ENCODE results near the gene FDCSP.
"Not testable (repeated sequence)": the region's sequence is repeated elsewhere in the genome, so short reads cannot be mapped to it uniquely, and the experiment has no call there.

Gene FDCSP

GRCh38 chr4:70225824-70226223, at the start of gene FDCSP:
TSS of gene FDCSP (plus strand) at chr4:70226124. CDS start at chr4:70231195, 5,071 bp downstream.
- no peak for DNase-seq

DNA sequence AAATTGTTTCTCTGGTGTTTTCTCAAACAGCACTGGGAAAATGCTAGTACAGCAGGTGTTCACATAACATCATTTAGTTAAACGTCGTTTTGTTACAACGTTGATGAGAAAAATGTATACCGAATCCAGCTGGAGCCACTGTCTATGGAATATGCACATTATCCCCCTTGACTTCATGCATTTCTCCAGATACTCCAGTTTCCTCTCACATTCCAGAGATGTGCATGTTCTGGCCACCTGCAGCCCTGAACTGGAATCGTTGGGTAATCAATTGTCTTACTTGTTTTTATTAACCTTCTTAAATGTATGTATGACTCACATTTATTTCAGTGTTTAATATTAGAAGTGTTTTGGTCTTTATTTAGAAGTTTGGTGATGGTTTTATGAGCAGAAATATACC, 48.8 kb upstream of the FDCSP start:
- no peak for DNase-seq

DNA sequence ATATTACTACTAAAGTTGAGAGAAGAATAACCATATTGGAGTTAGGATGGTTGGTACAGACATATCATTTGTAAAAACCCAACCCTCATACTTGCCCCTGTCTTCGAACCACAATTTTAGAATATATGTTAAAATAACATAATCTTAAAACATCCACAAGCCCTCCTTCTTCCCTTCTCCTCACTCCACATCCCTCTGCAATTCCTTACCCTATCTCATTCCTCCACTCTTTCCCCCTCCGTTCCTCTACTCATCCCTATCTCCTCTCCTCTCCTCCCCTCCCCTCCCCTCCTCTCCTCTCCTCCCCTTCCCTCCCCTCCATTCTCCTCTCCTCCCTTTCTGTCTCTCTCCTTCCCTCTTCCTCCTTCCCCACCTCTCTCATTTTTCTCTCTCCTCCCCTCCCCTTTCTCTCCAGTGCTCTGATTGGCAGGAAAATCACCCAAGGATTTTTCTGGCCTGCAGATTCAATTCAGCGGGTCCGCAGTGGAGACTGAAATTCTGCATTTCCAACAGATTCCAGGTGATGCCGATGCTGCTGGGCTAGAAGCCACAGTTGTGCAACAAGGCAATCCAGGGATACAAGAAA, 47.8 kb upstream of the FDCSP start:
- no peak for DNase-seq

DNA sequence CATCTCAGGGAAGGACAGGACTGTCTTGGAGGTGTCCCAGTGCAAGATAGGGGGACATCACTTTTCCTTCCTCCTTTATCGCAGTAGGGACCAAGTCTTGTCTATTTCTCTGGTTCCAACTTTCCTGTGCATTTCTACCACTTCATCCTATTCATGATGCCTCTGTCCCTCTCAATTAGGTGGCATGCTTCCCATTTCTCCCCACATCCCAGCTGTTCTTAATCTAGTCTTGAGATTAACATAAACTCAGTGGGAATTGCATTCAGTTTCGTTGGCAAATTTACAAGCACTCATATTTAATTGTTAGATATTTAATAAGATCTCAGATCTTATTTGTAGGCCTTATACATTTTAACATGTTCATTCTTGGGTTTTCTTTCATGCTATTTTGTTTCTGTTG, 46.1 kb upstream of the FDCSP start:
- no peak for DNase-seq

- DNase-seq = no peak
These were observed 44.1 kb upstream of the FDCSP start for GRCh38 chr4:70181864-70182263.

DNA sequence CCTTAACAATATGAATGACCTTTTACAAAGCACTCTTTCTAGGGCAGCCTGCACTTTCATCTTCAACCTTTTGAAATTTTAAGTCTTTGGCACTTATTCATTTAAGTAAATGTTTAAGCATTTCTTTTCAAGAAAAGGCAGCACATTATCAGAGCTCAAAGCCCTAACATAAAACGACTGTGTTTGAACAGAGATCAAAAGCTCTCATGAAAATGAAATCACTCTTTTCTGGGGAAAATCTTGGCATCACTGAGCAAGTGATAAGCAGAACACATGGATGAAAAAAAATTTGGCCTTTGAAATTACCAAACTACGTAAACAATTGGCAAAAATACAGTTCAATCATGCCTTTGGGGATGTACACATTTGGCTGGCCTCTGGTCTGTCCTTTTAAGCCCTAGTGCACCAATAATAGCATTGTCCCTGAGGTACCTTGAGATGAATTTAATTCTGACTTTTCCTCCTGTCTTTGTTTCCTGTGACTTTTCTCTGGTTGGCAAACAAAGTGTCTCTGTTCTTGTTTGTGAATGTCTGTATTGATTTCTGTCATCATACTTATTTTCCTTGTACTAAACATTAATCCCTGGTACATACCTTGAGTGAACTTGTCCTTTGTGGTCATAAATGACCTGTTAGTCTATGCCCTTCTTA, 43.3 kb upstream of the FDCSP start:
- DNase-seq = no peak

DNA sequence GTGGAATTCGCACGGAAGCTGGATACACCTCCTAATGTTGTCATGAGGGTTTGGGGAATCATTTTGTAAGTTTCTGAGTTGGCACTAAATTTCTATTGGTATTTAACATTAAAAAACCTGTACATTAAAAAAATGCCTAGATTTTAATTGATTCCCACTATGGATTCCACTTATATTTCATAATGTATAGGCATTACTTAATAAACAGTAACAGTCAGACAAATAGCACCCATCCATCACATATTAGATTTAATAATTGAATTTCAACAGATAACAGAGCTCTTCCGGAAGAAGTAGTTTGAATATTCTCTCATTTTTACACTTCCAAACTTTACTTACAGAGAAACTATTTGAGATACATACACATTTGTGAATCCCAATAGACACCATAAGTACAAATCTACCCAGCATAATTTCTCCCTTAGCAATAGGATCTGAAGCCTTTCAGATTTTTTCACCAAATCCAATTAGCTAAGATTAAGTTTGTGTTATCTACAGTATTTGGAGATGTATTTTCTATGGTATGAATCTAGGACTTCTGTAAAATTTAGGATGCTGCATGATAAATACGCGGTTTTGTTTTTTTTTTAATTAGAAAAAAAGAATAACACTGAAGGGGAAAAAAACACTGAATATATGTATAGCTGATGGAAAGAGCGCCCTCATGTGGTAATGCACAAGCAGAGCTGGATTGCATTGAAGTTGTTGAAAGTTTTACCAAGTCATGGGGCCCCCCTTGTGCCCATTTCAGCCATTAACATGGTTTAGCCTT, 42.6 kb upstream of the FDCSP start:
- DNase-seq = no peak

DNA sequence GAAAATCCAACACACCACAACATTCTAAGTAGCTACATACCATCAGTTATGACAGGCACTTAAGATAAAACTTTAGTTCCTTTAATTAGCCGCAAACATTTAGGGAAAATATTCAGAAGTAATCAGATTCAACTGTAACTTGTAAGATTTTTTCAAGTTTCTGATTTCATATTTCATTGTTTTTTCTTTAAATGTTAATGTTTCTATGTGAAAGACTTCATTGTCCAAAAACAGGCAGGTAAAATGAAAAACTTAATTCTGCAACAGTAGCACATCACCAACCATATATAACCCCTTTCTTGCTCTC, 42.0 kb upstream of the FDCSP start:
- DNase-seq = no peak

DNA sequence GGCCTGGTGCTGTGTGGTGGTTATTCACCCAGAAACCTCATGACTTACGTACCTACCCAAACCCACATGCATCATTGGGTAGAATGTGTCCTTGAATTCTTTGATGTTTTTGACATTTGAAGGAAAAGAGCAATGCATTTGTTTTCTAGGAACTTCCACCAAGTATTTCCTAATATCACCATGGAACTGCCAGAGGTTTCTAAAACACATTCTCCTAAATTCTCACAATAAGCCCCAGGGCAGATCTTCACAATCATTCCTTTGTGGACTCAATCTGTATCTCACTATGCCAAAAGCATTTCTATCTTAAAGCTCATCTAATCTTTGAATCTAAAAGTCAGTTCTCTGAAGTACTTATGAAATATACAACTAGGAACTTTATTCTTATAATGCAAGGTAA, 38.7 kb upstream of the FDCSP start:
- DNase-seq = no peak

DNA sequence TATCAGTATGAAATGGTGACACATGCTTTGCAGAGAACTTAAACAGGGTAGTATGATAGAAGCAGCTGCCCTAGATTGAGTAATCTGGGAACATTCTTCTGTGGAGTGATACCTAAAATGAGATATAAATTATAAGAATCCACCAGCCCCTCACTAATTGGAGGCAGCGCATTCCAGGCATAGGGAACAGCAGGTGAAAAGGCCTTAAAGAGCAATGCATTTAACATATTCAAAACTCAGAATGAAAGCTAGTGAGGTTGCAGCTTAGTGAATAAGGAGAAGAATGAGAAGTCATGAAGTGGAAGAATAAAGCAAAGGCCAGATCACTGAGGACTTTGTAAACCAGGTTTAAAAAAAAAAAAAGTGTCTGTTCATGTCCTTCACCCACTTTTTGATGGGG, 35.3 kb upstream of the FDCSP start:
- DNase-seq = no peak

DNA sequence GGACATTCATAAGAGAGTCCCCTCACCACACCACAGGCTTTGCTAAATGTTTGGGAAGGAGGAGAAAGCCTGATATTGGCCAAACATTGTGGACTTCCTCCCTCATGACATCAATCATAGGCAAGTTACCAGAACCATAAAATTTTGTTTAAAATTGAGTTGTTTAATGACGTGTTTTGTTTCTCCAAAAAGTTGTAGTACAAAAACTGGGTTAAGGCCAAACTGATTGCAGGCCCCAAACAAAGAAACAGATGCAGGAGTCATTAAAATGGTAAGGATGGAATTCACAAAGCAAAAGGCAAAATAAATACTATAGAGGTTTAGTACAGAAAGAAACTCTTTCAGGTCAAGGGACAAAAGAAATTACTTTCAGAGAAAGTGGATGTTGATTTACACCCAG, 34.3 kb upstream of the FDCSP start:
- no peak for DNase-seq

- no peak for DNase-seq
These were observed 33.0 kb upstream of the FDCSP start for GRCh38 chr4:70192895-70193294.

GRCh38 chr4:70195425-70195824, 30.5 kb upstream of the FDCSP start, which contains the start of gene ODAM:
TSS of gene ODAM (plus strand) at chr4:70195725. CDS start at chr4:70196544, 819 bp downstream.
- no peak for DNase-seq

GRCh38 chr4:70196857-70197256, 29.1 kb upstream of the FDCSP start:
- DNase-seq = no peak

DNA sequence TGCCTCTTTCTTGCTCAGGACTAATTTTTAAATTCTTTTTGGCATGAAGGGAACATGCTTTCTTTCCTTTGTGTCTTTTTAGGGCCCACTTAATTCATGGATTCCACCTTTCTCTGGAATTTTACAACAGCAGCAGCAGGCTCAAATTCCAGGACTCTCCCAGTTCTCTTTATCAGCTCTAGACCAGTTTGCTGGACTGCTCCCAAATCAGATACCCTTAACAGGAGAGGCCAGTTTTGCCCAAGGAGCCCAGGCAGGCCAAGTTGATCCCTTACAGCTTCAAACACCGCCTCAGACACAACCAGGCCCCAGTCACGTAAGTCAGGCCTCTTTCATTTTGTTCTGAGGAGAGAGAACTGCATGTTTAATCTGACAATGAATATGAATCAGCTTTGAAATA, 28.1 kb upstream of the FDCSP start:
- no peak for DNase-seq

- DNase-seq = no peak
These were observed 22.3 kb upstream of the FDCSP start for GRCh38 chr4:70203601-70204000.

DNA sequence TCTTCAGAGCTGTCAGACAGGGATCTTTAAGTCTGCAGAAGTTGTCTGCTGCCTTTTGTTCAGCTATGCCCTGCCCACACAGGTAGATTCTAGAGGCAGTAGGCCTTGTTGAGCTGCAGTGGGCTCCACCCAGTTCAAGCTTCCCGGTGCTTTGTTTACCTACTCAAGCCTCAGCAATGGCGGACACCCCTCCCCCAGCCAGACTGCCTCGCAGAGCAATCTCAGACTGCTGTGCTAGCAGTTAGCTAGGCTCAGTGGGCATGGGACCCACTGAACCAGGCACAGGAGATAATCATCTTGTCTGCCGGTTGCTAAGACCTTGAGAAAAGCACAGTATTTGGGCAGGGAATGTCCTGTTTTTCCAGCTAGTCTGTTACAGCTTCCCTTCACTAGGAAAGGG, 13.2 kb upstream of the FDCSP start:
- not testable (repeated sequence) for DNase-seq

DNA sequence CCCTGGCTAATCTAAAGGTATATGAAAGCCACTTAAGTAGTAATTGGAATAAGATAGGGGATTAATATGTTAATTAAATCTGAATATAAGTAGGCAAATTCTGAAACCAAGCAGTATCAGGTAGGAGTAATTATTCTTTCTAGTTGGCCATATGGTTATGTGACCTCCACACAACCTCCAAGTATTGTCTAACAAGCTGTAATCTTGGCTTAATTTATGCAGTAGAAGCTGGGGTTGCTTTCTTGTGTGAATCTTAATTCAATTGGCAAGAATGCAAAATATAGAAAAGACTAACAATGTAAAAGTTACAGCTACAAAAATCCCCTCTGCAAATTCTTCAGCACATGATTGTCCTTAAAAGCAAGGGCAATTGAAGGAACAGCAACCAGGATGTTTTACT, 9.8 kb upstream of the FDCSP start:
- not testable (repeated sequence) for DNase-seq

GRCh38 chr4:70216550-70216949, 9.4 kb upstream of the FDCSP start:
- not testable (repeated sequence) for DNase-seq

DNA sequence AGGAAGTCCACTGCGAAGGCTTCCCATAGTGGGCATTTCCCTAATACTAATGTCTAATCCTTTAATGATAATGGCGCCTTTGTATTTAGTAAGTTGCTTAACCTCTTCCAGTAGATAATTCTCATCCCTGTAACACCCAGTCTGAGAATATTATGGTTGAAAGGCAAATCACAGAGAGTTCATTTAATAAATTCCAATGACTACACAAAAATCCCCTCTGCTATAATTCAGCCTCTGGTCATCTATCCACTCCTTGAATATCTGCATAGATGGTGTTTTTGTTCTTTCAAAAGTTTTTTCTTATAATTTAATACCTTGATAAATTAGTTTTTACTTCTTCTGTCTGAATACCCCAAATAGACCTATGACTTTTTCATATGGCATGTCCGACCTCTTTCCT, 4.5 kb upstream of the FDCSP start:
- DNase-seq = not testable (repeated sequence)

DNA sequence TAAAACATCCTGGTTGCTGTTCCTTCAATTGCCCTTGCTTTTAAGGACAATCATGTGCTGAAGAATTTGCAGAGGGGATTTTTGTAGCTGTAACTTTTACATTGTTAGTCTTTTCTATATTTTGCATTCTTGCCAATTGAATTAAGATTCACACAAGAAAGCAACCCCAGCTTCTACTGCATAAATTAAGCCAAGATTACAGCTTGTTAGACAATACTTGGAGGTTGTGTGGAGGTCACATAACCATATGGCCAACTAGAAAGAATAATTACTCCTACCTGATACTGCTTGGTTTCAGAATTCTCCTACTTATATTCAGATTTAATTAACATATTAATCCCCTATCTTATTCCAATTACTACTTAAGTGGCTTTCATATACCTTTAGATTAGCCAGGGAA, 4.1 kb upstream of the FDCSP start:
- not testable (repeated sequence) for DNase-seq

DNA sequence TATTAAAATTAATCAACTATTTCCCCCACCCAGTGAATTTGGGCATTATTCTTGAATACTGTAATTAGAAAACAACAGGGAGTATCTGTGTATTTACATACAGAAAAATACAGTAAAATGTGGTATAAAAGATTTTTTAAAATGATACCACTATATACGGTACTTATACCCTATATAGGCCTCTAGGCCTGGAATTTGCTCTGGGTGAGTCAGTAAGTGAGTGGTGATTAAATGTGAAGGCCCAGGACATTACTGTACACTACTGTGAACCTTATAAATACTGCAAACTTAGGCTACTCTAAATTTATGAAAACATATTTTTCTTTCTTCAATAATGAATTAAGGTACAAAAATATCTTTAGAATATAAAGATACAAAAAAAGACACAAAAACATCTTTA, 10.2 kb downstream of the FDCSP start:
- DNase-seq = no peak

DNA sequence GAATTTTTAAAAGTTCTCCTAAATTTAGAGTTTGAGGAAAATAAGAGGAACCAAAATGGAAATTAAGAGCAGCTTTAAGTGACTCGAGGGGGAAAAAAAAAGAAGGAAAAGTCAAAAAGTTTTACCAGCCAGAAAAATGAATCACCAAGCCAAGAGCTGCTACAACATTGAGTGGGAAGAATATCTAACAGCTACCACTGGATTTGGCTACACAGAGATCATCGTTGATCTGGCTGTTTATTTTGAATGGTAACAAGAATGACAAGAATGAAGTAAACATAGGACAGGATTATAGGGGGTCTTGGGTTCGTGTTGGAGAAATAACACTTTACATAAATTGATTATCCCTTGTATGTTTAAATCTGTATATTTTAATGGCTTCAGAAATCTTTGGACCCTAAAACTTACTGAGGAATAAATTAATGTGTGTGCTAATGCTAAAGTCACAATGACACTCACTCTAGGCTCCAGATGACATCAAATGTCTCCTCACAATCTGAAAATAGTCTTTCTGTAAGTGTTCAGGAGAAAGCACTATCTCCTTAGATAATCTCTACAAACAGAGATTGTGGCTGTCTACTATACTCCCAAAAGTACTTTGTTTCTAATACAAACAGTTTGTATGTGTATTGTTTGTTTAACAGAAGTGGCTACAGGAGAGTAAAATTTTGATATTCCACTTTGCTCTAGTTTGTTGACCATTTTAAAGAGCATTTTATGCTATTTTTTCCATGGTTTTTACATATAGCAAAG, 13.4 kb downstream of the FDCSP start:
- DNase-seq = no peak
